IPS DF 6.9 (cell line): ENCODE results near the gene TNPO1.

ENCODE experiments used
- DNase-seq: peaks from one replicate; pipeline ENCODE4 v3.0.0-alpha.2; 2013; ENCODE audit warnings: low read depth, low spot score
- H3K27ac ChIP-seq: one replicate; pipeline ENCODE4 v1.5.1; 2013; ENCODE audit warnings: low read length, control low read depth
- H3K27me3 ChIP-seq: 2 replicates; pipeline ENCODE4 v1.6.1; 2013; ENCODE audit warnings: mild to moderate bottlenecking, low read length; ENCODE audit not compliant: control insufficient read depth, insufficient read depth
- H3K36me3 ChIP-seq: 2 replicates; pipeline ENCODE4 v1.6.1; 2013; ENCODE audit warnings: low read length; ENCODE audit not compliant: control insufficient read depth, insufficient read depth
- H3K4me1 ChIP-seq: 2 replicates; pipeline ENCODE4 v1.6.1; 2013; ENCODE audit warnings: low read length; ENCODE audit not compliant: control insufficient read depth, insufficient read depth
- H3K4me3 ChIP-seq: 2 replicates; pipeline ENCODE4 v1.5.1; 2013; ENCODE audit warnings: mild to moderate bottlenecking, low read length
- H3K9me3 ChIP-seq: 2 replicates; pipeline ENCODE4 v1.6.1; 2013; ENCODE audit warnings: low read length, inconsistent platforms; ENCODE audit not compliant: control insufficient read depth, insufficient read depth
- WGBS: extraction: QIAGEN DNeasy Blood & Tissue Kit; methylation state at CpG from one replicate; pipeline ENCODE4 v1.1.7; 2013; ENCODE audit warnings: mixed read lengths, missing lambda C conversion rate; ENCODE audit not compliant: insufficient read length, insufficient coverage; 5-methylcytosine and 5-hydroxymethylcytosine counted together

TNPO1 gene

DNA sequence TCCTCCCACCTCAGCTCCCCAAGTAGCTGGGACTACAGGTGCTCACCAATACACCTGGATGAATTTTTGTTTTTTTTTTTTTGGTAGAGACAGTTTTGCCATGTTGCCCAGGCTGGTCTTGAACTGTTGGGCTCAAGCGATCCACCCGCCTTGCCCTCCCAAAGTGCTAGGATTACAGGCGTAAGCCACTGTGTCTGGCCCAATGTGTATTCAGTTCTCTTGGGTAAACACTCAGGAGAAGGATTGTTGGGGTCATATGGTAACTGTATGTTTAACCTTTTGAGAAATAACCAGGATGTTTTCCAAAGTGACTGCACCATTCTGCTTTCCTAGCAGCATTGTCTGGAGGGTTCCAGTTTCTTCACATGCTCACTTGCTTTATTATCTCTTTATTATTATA, 67.4 kb downstream of the TNPO1 start:
- no peak for DNase-seq
- no peaks in the 10 kb centered on the region for H3K27me3 ChIP-seq
- no peaks in the 10 kb centered on the region for H3K4me1 ChIP-seq
- no peaks in the 10 kb centered on the region for H3K9me3 ChIP-seq
- no peak overlapping the region for H3K4me3 ChIP-seq
- no peak overlapping the region for H3K27ac ChIP-seq
- H3K36me3 ChIP-seq = peaks cover 13% of the 10 kb centered on the region; the same call in 1 of the 2 replicates
- WGBS = no CpG with 5 or more reads among the region's 3 CpGs

DNA sequence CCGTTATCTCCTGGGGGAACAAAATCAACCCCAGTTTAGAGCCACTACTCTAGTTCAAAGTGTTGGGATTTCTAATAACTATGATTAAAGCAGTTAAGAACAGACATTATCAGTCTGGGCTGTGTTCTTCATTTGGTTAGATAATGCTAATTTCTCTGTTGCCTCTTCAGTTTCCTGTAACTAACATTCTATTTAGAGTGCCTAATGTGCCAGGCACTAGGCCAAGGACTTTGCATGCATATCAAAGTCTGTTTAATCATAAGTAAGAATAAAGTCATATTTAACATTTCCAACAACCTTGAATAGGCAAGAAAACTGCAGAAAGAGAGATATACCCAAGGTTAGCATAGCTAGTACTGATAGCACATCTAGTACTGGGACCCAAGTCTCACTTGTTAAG, 68.4 kb downstream of the TNPO1 start:
- Histone ChIP-seq H3K27me3 (no peaks in the 10 kb centered on the region), H3K9me3 (no peaks in the 10 kb centered on the region), H3K27ac (no peak overlapping the region), H3K4me3 (no peak overlapping the region), H3K36me3 (peaks cover 10% of the 10 kb centered on the region; the same call in 1 of the 2 replicates), H3K4me1 (no peaks in the 10 kb centered on the region)
- DNase-seq = no peak
- WGBS = no CpG with 5 or more reads among the region's 1 CpG

- Histone ChIP-seq H3K4me1 (no peaks in the 10 kb centered on the region), H3K27ac (no peak overlapping the region), H3K9me3 (no peaks in the 10 kb centered on the region), H3K27me3 (no peaks in the 10 kb centered on the region), H3K36me3 (peaks cover 10% of the 10 kb centered on the region; the same call in 1 of the 2 replicates), H3K4me3 (no peak overlapping the region)
- no CpG with 5 or more reads among the region's 4 CpGs for WGBS
- DNase-seq = no peak
Measured at GRCh38 chr5:72885824-72886223, 69.4 kb downstream of the TNPO1 start.

DNA sequence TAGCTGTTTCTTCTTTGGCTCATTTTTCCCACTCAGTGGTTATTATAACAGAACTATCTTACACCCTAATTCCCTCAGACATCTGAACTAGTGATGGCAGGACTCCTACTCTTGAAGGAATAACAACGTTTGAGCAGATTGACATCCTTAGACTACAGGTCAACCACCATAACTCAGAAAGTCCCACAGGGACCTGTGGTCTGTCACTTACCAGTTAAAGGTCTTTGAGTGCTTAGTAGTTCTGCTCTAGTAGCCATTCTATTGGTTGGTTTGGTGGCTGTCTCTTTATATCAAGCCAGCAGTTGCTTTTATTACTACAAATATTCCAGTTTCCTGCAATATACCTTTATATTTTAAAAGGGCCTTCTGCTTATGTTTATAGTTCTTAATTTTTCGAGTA, 72.1 kb downstream of the TNPO1 start:
- H3K9me3 ChIP-seq = no peaks in the 10 kb centered on the region
- WGBS = no CpG with 5 or more reads among the region's 2 CpGs
- H3K4me3 ChIP-seq = no peak overlapping the region
- H3K4me1 ChIP-seq = no peaks in the 10 kb centered on the region
- H3K36me3 ChIP-seq = peaks cover 10% of the 10 kb centered on the region; the same call in 1 of the 2 replicates
- no peak for DNase-seq
- H3K27me3 ChIP-seq = no peaks in the 10 kb centered on the region
- H3K27ac ChIP-seq = no peak overlapping the region

DNA sequence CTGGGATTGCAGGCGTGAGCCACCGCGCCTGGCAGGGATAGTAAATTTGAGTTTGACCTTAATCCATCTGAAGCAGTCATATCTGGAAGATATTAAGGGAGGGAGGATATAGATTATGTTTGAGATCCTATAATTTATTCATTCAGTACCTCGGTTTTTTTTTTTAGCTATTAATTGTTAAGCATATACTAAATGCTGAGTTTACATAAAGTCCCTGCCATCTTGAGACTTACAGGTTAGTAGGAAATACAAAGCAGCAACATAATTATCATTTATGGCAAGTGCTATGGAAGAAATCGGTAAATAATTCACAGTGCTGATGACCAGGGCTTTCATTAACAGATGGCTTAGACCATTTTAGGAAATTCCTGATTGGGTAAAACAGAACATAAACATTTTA, 72.9 kb downstream of the TNPO1 start:
- H3K9me3 ChIP-seq = no peaks in the 10 kb centered on the region
- WGBS = no CpG with 5 or more reads among the region's 5 CpGs
- no peak for DNase-seq
- H3K36me3 ChIP-seq = peaks cover 10% of the 10 kb centered on the region; the same call in 1 of the 2 replicates
- no peaks in the 10 kb centered on the region for H3K4me1 ChIP-seq
- no peak overlapping the region for H3K27ac ChIP-seq
- H3K27me3 ChIP-seq = no peaks in the 10 kb centered on the region
- no peak overlapping the region for H3K4me3 ChIP-seq

GRCh38 chr5:72892846-72893245, 76.4 kb downstream of the TNPO1 start:
- Histone ChIP-seq H3K4me1 (no peaks in the 10 kb centered on the region), H3K36me3 (peaks cover 3% of the 10 kb centered on the region; the same call in 1 of the 2 replicates), H3K9me3 (no peaks in the 10 kb centered on the region), H3K27ac (no peak overlapping the region), H3K4me3 (no peak overlapping the region), H3K27me3 (no peaks in the 10 kb centered on the region)
- DNase-seq = no peak
- no CpG with 5 or more reads among the region's 4 CpGs for WGBS

DNA sequence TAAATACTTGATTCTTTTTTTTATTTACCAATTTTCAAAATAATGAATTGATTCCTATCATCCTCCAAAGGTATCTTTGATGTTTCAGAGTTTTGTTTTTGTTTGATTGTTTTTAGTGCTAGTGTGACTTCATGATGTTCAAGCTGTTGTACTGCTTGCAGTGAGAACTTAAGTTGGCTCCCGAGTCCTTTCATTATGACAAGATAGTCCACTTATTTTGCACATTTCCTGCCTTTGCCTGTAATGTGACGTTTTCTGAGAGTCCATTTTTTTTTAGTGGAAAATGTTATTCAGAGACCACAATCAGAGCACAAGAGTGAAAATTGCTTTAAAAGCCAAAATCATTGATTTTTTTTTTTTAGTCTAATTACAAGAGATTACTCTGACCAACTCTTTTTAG, 79.3 kb downstream of the TNPO1 start:
- WGBS = no CpG with 5 or more reads among the region's 2 CpGs
- Histone ChIP-seq H3K4me1 (no peaks in the 10 kb centered on the region), H3K4me3 (no peak overlapping the region), H3K27me3 (no peaks in the 10 kb centered on the region), H3K36me3 (no peaks in the 10 kb centered on the region; the same call in 1 of the 2 replicates), H3K9me3 (no peaks in the 10 kb centered on the region), H3K27ac (no peak overlapping the region)
- no peak for DNase-seq

GRCh38 chr5:72906806-72907205, 90.3 kb downstream of the TNPO1 start:
- no peaks in the 10 kb centered on the region for H3K9me3 ChIP-seq
- H3K27me3 ChIP-seq = no peaks in the 10 kb centered on the region
- peaks cover 7% of the 10 kb centered on the region; the same call in 1 of the 2 replicates for H3K36me3 ChIP-seq
- H3K4me3 ChIP-seq = no peak overlapping the region
- no peak for DNase-seq
- no peak overlapping the region for H3K27ac ChIP-seq
- no peaks in the 10 kb centered on the region for H3K4me1 ChIP-seq

- no peak overlapping the region for H3K27ac ChIP-seq
Measured at GRCh38 chr5:72908664-72909063, 92.2 kb downstream of the TNPO1 start.

DNA sequence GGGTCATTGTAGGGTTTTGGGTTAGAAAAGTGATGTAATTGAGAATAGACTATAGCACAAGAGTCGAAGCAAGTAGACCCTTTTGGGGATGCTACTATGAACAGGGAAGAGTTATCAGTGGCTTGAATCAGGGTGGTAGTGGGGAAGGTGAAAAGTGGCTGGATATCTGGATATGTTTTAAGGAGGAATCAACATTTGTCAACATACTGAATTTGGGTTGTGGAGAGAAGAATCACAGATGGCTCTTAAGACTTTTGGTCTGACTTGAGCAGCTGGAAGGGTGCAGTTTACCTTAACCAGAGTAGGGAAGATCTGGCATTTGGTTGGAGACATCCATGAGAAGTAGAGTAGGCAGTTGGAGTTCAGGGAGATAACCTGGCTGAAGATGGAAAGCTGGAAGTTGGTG, 100.9 kb downstream of the TNPO1 start:
- Histone ChIP-seq H3K9me3 (no peaks in the 10 kb centered on the region), H3K4me1 (no peaks in the 10 kb centered on the region), H3K4me3 (no peak overlapping the region), H3K27ac (no peak overlapping the region), H3K27me3 (no peaks in the 10 kb centered on the region), H3K36me3 (no peaks in the 10 kb centered on the region)
- WGBS = 100% methylated on average over 1 of the region's 1 CpG
- DNase-seq = no peak

More at GRCh38 chr5:72908664-72909063, 92.2 kb downstream of the TNPO1 start:
- no peaks in the 10 kb centered on the region for H3K27me3 ChIP-seq
- no peaks in the 10 kb centered on the region for H3K4me1 ChIP-seq
- H3K4me3 ChIP-seq = no peak overlapping the region
- peaks cover 7% of the 10 kb centered on the region; the same call in 1 of the 2 replicates for H3K36me3 ChIP-seq
- WGBS = no CpG with 5 or more reads among the region's 6 CpGs
- DNase-seq = no peak
- no peaks in the 10 kb centered on the region for H3K9me3 ChIP-seq

DNA sequence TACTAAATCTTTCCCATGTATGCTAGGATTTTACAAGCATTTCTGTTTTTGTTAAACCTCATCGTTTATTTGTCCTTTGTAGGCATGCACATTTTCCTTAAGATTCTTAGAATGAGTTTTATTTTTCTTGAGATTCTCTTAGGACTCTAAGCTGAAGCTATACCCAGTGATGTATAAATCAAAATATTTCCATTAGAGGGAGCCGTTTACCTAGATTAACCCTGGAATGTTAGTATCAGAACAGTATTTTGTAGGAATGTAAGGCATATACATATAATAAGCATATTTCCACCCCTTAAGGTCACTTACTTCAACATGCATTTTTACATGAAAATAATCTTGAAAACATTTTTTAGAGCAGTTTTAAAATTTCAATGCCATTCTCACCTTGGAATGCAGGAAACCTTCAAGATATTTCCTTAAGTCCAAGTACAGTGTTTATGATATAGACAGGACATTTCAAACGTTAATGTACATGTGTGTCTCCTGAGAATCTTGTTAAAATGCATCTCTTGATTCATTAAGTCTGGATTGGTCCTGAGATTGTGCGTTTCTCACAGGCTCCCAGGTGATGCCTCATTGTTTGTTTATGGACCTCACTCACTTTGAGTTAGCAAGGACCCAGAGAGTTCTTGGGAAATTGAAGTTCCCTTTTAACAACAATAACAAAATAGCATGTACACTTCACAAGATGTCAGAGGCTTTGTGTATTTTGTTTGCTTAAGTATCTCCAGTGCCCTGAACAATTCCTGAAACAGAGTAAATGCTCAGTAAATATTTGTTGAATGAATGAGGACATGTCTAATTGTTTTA, 104.4 kb downstream of the TNPO1 start:
- no peaks in the 10 kb centered on the region for H3K9me3 ChIP-seq
- no peak overlapping the region for H3K27ac ChIP-seq
- H3K27me3 ChIP-seq = no peaks in the 10 kb centered on the region
- no peaks in the 10 kb centered on the region for H3K4me1 ChIP-seq
- H3K4me3 ChIP-seq = no peak overlapping the region
- H3K36me3 ChIP-seq = no peaks in the 10 kb centered on the region
- DNase-seq = no peak
- WGBS = no CpG with 5 or more reads among the region's 4 CpGs
